Rectal smooth muscle tissue (tissue), 1 donor: ENCODE measurements around the gene VASN.
"Not testable (repeated sequence)": the region's sequence is repeated elsewhere in the genome, so short reads cannot be mapped to it uniquely, and the experiment has no call there.

Source experiments
- H3K27ac ChIP-seq: one replicate; pipeline ENCODE4 v1.7.0; 2013; ENCODE audit warnings: low read depth, low read length, inconsistent platforms
- H3K27me3 ChIP-seq: one replicate; pipeline ENCODE4 v1.7.0; 2013; ENCODE audit warnings: low read length; ENCODE audit not compliant: control insufficient read depth, insufficient read depth
- H3K36me3 ChIP-seq: one replicate; pipeline ENCODE4 v1.7.0; 2013; ENCODE audit warnings: low read length; ENCODE audit not compliant: control insufficient read depth, insufficient read depth
- H3K4me1 ChIP-seq: one replicate; pipeline ENCODE4 v1.7.0; 2013; ENCODE audit warnings: low read length; ENCODE audit not compliant: control insufficient read depth, insufficient read depth
- H3K4me3 ChIP-seq: one replicate; pipeline ENCODE4 v1.7.0; 2013; ENCODE audit warnings: low read length
- H3K9ac ChIP-seq: one replicate; pipeline ENCODE4 v1.7.0; 2013; ENCODE audit warnings: low read length

Gene VASN

DNA sequence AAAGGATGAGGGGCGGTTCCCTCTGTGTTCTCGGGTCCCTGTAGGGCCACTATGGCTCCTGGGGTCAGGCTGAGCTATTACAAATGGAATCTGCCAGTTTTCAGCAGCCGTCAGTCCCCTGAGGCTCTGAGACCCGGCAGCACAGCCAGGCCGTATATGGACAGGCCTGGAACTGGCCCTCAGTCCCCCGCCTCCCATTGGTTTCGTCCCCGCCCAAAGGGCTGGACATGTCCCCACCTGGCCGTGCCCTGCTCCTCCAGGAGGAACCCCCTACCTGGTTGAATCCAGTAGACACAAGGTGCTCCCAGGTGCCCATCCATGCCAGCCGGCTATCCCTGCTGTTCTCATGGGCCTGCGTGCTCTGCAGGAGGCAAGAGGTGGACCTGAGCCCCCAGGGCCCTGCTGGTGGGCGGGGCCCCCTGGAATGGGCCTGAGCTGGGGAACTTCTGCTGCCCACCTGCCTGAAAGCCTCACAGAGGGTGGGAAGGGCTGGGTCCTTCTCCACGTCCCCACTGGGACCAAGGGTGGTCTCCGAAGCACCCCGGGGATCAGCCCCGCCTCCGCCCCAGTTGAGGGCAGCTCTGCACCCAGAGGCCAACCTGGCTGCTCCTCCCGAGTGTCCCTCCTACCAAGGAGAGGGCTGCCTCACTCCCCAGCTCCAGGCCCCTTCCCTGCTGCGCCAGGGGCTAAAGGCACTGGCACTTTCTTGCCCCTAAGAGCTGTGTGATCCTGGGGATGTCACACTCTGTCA lies 16.8 kb downstream of the VASN start:
- H3K27me3 ChIP-seq = no peaks in the 10 kb centered on the region
- no peak overlapping the region for H3K9ac ChIP-seq
- H3K4me3 ChIP-seq = no peak overlapping the region
- H3K4me1 ChIP-seq = peaks cover 12% of the 10 kb centered on the region
- H3K27ac ChIP-seq = no peak overlapping the region
- peaks cover 13% of the 10 kb centered on the region for H3K36me3 ChIP-seq

DNA sequence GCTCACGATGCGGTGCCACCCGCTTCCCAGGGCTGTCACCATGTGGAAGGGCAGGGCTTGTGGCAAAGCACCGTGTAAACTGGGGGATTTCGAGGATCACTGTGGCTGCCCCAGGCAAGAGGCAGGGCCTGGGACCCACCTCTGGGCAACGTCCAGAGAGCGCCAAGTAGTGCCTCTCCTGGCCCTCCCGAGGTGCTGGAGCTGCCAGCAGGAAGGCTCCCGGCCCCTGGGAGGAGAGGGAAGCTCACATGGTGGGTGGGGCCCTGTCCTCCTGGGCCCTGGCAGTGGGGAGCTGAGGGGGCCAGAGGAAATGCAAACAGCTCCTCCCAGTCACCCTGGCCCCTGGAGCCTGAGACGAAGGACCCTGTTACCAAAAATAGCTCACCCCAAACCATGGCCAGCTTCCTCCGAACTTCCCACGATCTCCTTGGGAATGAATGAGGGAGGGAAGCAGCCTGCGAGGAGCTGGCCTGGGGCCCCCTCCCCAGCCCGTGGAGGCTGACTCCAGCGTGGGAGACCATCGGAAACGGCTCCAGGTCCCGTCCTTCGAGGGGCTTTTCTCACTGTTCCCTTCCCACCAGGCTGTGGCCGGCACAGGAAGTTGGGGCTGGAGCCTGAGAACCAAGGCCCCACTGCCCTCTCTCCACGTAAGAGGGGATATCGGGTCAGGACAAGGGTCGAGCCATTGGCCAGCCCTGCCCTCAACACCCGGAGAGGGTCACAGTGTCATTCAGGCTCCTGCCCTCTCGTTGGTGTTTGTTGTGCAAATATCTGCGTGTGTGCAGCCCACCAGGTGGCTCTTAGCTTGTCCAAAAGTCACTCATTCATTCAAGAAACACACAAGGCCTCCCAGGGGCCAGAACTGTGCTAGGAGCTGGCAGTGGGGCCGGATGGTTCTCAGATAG lies 17.7 kb downstream of the VASN start:
- H3K4me1 ChIP-seq = peaks cover 12% of the 10 kb centered on the region
- H3K9ac ChIP-seq = no peak overlapping the region

DNA sequence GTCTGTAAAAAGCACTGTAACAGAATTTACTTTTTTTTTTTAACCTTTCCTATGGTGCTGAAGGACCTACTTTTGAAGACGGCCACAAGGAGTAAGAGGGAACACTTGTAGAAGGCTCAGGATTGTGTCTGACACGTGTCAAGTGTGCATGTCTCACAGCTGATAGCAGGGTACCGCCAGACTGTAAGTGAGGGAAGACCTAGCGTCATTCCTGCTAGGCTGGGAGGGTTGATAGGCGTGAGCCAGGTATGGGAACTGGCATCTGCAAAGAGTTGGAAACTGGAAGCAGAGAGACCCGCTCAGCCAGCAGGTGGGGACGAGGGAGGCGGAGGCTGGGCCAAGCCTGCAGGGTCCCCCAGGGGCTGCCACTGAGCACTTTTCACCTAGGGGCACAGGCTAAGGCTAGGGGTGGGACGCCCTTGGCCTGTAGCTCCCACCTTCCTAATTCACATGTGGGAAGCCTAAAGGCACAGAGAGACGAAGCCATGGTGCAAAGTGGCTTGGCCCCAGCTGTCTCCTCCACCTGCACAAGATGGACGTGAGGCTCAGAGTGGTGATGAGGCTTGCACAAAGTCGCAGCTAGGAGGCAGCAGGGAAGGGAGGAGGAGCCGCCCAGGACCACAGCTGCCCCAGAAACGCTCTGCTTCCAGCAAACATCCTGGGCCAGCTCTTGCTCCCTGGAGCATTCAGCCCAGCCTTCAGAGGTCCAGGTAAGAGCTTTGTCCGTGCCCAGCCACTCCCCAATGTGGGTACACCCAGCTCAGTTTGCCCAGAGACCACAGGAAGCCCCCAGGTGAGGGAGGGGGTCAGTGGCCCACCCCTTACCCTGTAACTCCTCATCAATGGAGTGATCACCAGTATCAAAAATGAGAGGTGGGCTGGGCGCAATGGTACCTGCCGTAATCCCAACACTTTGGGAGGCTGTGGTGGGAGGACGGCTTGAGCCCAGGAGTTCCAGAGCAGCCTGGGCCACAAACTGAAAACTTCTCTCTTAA lies 18.9 kb downstream of the VASN start:
- Histone ChIP-seq H3K27me3 (no peaks in the 10 kb centered on the region), H3K36me3 (peaks cover 13% of the 10 kb centered on the region), H3K9ac (no peak overlapping the region), H3K4me3 (no peak overlapping the region), H3K4me1 (peaks cover 12% of the 10 kb centered on the region), H3K27ac (no peak overlapping the region)

More for the DNA sequence above, 17.7 kb downstream of the VASN start:
- Histone ChIP-seq H3K27me3 (no peaks in the 10 kb centered on the region), H3K36me3 (peaks cover 13% of the 10 kb centered on the region), H3K27ac (no peak overlapping the region), H3K4me3 (no peak overlapping the region)

DNA sequence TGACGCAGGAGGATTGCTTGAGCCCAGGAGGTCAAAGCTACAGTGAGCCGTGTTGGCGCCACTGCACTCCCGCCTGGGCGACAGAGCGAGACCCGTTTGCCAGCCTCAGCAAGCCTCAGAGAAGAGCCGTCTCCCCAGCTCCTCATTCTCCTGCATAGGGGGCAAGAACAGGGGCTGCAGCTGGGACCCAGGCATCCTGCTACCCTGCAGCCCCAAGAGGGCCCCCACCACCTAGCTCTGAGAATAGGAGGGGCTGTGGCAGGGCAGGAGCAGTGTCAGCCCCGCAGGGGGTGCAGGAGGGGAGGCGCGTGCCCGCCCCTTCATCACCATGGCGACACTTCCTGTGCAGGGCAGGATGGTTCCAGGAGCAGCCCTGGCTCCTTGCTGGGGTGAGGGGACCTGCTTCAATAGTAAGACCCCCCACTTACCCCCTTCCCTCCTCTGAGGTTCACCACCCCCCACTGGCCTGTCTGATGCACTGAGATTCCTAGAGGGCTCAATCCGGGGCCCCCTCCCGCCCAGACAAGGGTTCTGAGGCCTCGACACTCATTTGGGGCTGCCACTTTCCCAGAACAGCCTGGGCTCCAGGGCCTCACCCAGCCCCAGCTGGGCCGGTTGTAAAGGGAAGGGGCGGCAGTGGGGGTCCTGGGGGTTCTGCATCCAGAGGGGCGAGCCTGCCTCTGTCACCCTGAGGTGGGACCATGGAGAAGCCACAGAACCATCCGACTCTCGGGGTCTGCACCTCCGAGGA lies 20.2 kb downstream of the VASN start:
- Histone ChIP-seq H3K4me1 (peaks cover 12% of the 10 kb centered on the region), H3K9ac (no peak overlapping the region), H3K27ac (no peak overlapping the region), H3K27me3 (no peaks in the 10 kb centered on the region), H3K4me3 (no peak overlapping the region), H3K36me3 (peaks cover 11% of the 10 kb centered on the region)

DNA sequence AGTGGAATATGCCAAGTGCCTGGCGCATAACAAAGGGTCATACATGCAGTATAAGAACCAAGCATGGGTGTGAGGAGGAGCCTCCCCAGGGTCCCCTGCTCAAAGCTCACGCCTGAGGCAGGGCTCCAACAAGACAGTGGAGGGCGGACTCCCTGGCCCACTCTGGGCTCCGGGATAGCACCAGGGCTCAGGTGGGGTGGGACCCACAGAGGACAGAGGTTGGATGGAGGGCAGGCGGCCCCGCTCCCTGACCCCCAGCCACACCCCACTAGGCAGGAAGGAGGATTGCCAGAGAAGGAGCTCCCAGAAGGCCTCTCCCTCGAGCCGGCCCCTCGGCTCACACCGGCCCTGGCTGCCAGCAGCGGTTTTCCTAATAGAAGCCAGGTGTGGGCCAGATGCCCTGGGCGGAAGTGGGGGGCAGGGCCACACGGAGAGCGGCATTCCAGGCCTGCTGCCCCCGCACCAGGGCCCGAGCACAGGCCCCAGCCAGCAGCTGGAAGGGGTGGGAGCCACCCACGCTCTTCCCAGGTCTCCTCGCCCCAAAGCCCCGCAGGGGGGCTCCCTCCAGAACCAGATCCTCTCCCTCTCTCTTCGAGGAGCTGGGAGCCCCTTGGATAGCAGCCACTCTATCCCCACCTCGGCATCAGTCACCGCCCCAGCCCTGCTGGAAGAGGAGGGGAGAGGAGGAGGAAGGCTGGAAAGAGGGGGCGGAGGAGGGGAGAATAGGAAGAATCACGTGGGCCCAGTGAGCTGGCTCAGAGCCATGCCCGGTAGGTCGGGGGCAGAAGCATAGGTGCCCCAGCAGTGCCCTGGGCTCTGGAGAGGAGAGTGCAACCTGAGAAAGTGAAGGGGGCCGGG lies 21.0 kb downstream of the VASN start:
- H3K27ac ChIP-seq = peak overlapping the region; percentile 12
- no peak overlapping the region for H3K4me3 ChIP-seq
- peaks cover 12% of the 10 kb centered on the region for H3K4me1 ChIP-seq
- H3K27me3 ChIP-seq = no peaks in the 10 kb centered on the region
- H3K36me3 ChIP-seq = peaks cover 5% of the 10 kb centered on the region
- H3K9ac ChIP-seq = no peak overlapping the region

DNA sequence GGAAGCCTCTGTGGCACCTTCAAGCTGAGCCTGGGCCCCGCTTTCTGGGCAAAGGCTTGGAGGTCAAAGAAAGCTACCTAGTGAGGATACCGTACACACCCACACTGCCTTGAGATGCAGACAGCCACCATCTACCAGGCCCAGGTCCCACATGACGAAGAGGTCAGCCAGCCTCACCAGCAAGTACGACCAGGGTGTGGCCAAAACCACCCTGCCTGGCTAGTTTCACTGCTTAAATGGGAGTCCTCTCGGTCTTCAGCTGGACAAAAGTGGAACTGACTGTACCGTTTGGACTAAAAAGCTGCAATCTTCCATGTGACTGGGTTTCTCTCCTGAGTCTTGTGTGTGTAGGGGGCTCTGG lies 21.6 kb downstream of the VASN start:
- Histone ChIP-seq H3K27me3 (no peaks in the 10 kb centered on the region), H3K4me1 (peaks cover 12% of the 10 kb centered on the region), H3K36me3 (peaks cover 5% of the 10 kb centered on the region), H3K4me3 (no peak overlapping the region), H3K9ac (no peak overlapping the region), H3K27ac (no peak overlapping the region)

DNA sequence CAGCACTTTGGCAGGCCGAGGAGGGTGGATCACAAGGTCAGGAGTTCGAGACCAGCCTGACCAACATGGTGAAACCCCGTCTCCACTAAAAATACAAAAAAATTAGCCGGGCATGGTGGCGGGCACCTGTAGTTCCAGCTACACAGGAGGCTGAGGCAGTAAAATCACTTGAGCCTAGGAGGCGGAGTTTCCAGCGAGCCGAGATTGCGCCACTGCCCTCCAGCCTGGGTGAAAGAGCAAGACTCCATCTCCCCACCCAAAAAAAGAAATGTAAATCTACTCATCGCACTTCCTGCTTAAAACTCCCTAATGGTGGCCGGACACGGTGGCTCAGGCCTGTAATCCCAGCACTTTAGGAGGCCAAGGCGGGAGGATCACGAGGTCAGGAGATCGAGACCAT lies 22.2 kb downstream of the VASN start:
- H3K4me3 ChIP-seq, H3K27ac ChIP-seq, H3K36me3 ChIP-seq, H3K27me3 ChIP-seq, H3K9ac ChIP-seq: not testable (repeated sequence)
- peaks cover 12% of the 10 kb centered on the region for H3K4me1 ChIP-seq

DNA sequence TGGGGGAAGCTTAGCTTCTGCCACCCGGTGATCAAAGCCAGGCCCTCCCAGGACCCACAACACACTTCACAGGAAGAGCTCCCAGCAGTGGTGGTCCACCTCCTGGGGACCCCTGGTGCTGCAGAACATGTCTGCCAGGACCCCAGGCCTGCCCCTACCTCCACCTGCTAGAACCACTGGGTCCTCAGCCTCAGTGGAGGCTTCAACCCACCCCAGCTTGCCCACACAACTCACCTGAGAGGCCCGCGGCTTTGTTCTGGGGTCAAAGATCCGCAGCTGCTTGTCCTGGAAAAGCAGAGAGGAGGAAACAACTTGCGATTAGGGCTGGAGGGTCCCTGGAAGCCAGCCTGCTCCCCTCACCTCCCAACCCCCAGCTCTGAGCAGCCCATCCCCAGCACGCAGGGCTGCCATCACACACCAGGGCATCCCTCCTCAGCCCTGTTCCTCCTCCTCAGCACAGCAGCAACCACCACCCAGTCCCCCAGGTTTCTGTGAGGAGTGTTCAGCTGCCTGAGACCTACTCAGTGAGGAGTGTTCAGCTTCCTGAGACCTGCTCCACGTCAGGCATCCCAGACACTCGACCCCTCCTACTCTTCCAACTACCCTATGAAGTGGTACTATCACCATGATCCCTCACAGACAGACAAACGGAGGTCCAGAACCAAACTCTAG lies 23.5 kb downstream of the VASN start:
- Histone ChIP-seq H3K9ac (no peak overlapping the region), H3K4me3 (no peak overlapping the region), H3K4me1 (peaks cover 12% of the 10 kb centered on the region), H3K36me3 (peaks cover 5% of the 10 kb centered on the region), H3K27me3 (no peaks in the 10 kb centered on the region), H3K27ac (no peak overlapping the region)

DNA sequence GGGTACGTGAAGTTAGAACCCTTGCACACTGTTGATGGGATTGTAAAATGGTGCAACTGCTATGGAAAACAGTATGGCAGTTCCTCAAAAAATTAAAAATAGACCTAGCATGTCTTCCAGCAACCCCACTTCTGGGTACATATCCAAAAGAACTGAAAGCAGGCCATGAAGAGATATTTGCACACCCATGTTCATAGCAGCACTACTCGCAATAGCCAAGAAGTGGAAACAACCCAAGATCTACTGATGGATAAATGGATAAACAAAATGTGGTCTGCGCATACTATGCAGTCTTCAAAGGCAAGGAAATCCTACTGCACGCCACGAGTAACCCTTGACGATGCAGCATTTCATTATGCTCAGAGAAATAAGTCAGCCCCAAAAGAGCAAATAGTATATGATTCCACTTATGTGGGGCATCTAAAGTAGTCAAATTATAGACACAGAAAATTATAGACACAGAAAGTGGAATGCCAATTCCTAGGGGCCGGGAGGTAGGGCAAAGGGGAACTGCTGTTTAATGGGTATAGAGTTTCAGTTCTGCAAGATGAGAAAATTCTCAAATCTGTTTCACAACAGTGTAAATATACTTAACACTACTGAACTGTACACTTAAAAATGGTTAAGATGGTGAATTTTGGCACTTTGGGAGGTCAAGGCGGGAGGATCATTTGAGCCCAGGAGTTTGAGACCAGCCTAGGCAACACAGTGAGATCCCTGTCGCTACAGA lies 27.5 kb downstream of the VASN start:
- H3K36me3 ChIP-seq = no peaks in the 10 kb centered on the region
- no peak overlapping the region for H3K27ac ChIP-seq

DNA sequence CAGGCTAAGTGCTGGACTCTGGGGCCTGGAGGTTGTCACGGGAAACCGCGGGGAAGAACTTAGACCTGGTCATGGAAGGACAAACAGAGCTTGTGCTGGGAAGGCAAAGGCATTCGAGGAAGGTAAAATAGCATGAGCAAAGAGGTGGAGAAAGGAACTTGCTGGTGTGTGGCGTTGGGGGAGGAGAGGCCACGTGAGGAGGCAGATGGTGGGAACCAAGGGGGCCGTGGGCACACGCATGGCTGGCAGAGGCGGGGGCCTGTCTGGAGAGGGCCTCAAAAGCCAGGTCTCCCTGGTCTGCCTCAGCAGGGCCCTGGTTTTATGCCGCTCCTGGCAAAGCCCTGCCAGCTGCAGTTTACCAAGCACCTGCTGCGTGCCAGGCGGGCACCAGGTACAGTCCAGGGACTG lies 29.4 kb downstream of the VASN start:
- H3K4me3 ChIP-seq = no peak overlapping the region
- no peak overlapping the region for H3K9ac ChIP-seq
- H3K27me3 ChIP-seq = no peaks in the 10 kb centered on the region
- peaks cover 5% of the 10 kb centered on the region for H3K36me3 ChIP-seq
- H3K4me1 ChIP-seq = no peaks in the 10 kb centered on the region
- H3K27ac ChIP-seq = no peak overlapping the region

More for the DNA sequence above, 27.5 kb downstream of the VASN start:
- Histone ChIP-seq H3K4me3 (no peak overlapping the region), H3K4me1 (no peaks in the 10 kb centered on the region), H3K27me3 (no peaks in the 10 kb centered on the region), H3K9ac (no peak overlapping the region)
